Neural cell (in vitro differentiated cells): ENCODE results near the gene PRND. TPM values are rescaled to one million over a fixed set of nuclear protein-coding genes. Genes with fewer than 3 reads are reported as not detected.
"Not testable (repeated sequence)": the region's sequence is repeated elsewhere in the genome, so short reads cannot be mapped to it uniquely, and the experiment has no call there.

Experiments
- H2AFZ ChIP-seq: fragments of 200-600, 300-800 bp; sonication (generic), shearing (Covaris generic); 2 replicates; pipeline ENCODE4 v1.6.0; 2014; ENCODE audit warnings: low read depth, mild to moderate bottlenecking, antibody characterized with exemption, low read length, moderate library complexity
- H3F3A ChIP-seq: fragments of 200-600 bp; shearing (Covaris generic); 2 replicates; pipeline ENCODE4 v1.6.1; 2016; ENCODE audit warnings: mild to moderate bottlenecking, moderate library complexity, mixed read lengths, antibody characterized with exemption, low read length; ENCODE audit not compliant: insufficient read depth, poor library complexity, severe bottlenecking
- H3K27ac ChIP-seq: fragments of 200-600, 300-800 bp; sonication (generic), shearing (Covaris generic); 2 replicates; pipeline ENCODE4 v1.5.1; 2014; ENCODE audit warnings: mild to moderate bottlenecking, low read length, moderate library complexity
- H3K27me3 ChIP-seq: fragments of 300-800, 200-600 bp; sonication (generic), shearing (Covaris generic); 2 replicates; pipeline ENCODE4 v1.6.0; 2014; ENCODE audit warnings: mild to moderate bottlenecking, low read depth, low read length, moderate library complexity; ENCODE audit not compliant: insufficient read depth
- H3K36me3 ChIP-seq: fragments of 300-800, 200-600 bp; sonication (generic), shearing (Covaris generic); 2 replicates; pipeline ENCODE4 v1.5.1; 2014; ENCODE audit warnings: mild to moderate bottlenecking, antibody characterized with exemption, low read length, moderate library complexity; ENCODE audit not compliant: insufficient read depth
- H3K4me2 ChIP-seq: fragments of 300-800, 200-600 bp; sonication (generic), shearing (Covaris generic); 2 replicates; pipeline ENCODE4 v1.6.0; 2014; ENCODE audit warnings: mild to moderate bottlenecking, low read length
- H3K4me3 ChIP-seq: fragments of 300-800, 200-600 bp; sonication (generic), shearing (Covaris generic); 2 replicates; pipeline ENCODE4 v1.5.1; 2014; ENCODE audit warnings: mild to moderate bottlenecking, low read length, moderate library complexity
- H3K79me2 ChIP-seq: fragments of 200-600 bp; shearing (Covaris generic); replicated peaks from 2 replicates; pipeline ENCODE4 v1.6.0; 2014; ENCODE audit warnings: mild to moderate bottlenecking, low read length, moderate library complexity; ENCODE audit not compliant: insufficient read depth
- H3K9ac ChIP-seq: fragments of 300-800, 200-600 bp; sonication (generic), shearing (Covaris generic); 2 replicates; pipeline ENCODE4 v1.6.1; 2016; ENCODE audit warnings: mild to moderate bottlenecking, low read length, mixed read lengths
- H3K9me2 ChIP-seq: fragments of 200-600 bp; shearing (Covaris generic); 2 replicates; pipeline ENCODE4 v1.6.1; 2016; ENCODE audit warnings: mild to moderate bottlenecking, low read length, mixed read lengths; ENCODE audit not compliant: insufficient read depth
- H3K9me3 ChIP-seq: fragments of 200-600, 300-800 bp; sonication (generic), shearing (Covaris generic); 2 replicates; pipeline ENCODE4 v1.6.1; 2016; ENCODE audit warnings: mild to moderate bottlenecking, mixed run types, low read length, moderate library complexity, mixed read lengths
- H4K20me1 ChIP-seq: fragments of 200-600 bp; shearing (Covaris generic); 2 replicates; pipeline ENCODE4 v1.6.1; 2016; ENCODE audit warnings: mild to moderate bottlenecking, mixed run types; ENCODE audit not compliant: insufficient read depth
- CTCF ChIP-seq: fragments of 450-650 bp; IDR thresholded peaks from 2 replicates; pipeline ENCODE4 v1.5.1; 2014; ENCODE audit warnings: antibody characterized with exemption, mild to moderate bottlenecking, moderate library complexity; ENCODE audit not compliant: poor library complexity, severe bottlenecking
- EP300 ChIP-seq: fragments of 450-650 bp; conservative IDR thresholded peaks from 2 replicates; pipeline ENCODE4 v1.6.1; 2014; ENCODE audit warnings: antibody characterized with exemption, mild to moderate bottlenecking, moderate library complexity; ENCODE audit not compliant: poor library complexity, severe bottlenecking
- EZH2 ChIP-seq: fragments of 200-600, 300-800 bp; shearing (Covaris generic), sonication (generic); IDR thresholded peaks from 2 replicates; pipeline ENCODE4 v1.6.1; 2014; ENCODE audit warnings: antibody characterized with exemption, low read length, borderline replicate concordance, mild to moderate bottlenecking; ENCODE audit not compliant: insufficient read depth, poor library complexity, severe bottlenecking
- MXI1 ChIP-seq: fragments of 450-650 bp; conservative IDR thresholded peaks from 2 replicates; pipeline ENCODE4 v1.6.1; 2014; ENCODE audit warnings: antibody characterized with exemption, mild to moderate bottlenecking; ENCODE audit not compliant: poor library complexity, severe bottlenecking
- POLR2AphosphoS5 ChIP-seq: IDR thresholded peaks from 2 replicates; pipeline ENCODE4 v1.6.1; 2012
- RAD21 ChIP-seq: fragments of 450-650 bp; conservative IDR thresholded peaks from 2 replicates; pipeline ENCODE4 v1.6.1; 2014; ENCODE audit warnings: antibody characterized with exemption, mild to moderate bottlenecking, moderate library complexity
- SMC3 ChIP-seq: fragments of 450-650 bp; conservative IDR thresholded peaks from 2 replicates; pipeline ENCODE4 v1.6.1; 2014; ENCODE audit warnings: antibody characterized with exemption, mild to moderate bottlenecking, moderate library complexity; ENCODE audit not compliant: poor library complexity
- TAF1 ChIP-seq: IDR thresholded peaks from 2 replicates; pipeline ENCODE4 v1.6.1; 2012; ENCODE audit warnings: low read depth
- polyA plus RNA-seq: library from polyadenylated mRNA; depleted of rRNA; stranded (reverse); fragments of >200 nt; gene quantifications from 2 replicates; pipeline ENCODE4 v1.2.3, GENCODE V29; 2014
- TF ChIP-seq, protein P1 (sequence below): IDR thresholded peaks from 2 replicates; pipeline ENCODE4 v1.6.1; 2012; ENCODE audit warnings: borderline replicate concordance

PRND gene
- polyA plus RNA-seq, 1 donor from 2014 or later: not detected

- H3F3A ChIP-seq: no peaks in the 10 kb centered on the region
- no peaks in the 10 kb centered on the region for H3K36me3 ChIP-seq
- no peak overlapping the region for H3K27ac ChIP-seq
- H3K79me2 ChIP-seq: no peaks in the 10 kb centered on the region
- no peak overlapping the region for H2AFZ ChIP-seq
- H3K27me3 ChIP-seq: no peaks in the 10 kb centered on the region
- H3K4me3 ChIP-seq: no peak overlapping the region
- TF ChIP-seq SMC3 (no peak), CTCF (no peak), TAF1 (no peak), POLR2AphosphoS5 (no peak), EP300 (no peak), RAD21 (no peak), MXI1 (no peak), EZH2 (no peak)
- TF ChIP-seq, protein P1, sequence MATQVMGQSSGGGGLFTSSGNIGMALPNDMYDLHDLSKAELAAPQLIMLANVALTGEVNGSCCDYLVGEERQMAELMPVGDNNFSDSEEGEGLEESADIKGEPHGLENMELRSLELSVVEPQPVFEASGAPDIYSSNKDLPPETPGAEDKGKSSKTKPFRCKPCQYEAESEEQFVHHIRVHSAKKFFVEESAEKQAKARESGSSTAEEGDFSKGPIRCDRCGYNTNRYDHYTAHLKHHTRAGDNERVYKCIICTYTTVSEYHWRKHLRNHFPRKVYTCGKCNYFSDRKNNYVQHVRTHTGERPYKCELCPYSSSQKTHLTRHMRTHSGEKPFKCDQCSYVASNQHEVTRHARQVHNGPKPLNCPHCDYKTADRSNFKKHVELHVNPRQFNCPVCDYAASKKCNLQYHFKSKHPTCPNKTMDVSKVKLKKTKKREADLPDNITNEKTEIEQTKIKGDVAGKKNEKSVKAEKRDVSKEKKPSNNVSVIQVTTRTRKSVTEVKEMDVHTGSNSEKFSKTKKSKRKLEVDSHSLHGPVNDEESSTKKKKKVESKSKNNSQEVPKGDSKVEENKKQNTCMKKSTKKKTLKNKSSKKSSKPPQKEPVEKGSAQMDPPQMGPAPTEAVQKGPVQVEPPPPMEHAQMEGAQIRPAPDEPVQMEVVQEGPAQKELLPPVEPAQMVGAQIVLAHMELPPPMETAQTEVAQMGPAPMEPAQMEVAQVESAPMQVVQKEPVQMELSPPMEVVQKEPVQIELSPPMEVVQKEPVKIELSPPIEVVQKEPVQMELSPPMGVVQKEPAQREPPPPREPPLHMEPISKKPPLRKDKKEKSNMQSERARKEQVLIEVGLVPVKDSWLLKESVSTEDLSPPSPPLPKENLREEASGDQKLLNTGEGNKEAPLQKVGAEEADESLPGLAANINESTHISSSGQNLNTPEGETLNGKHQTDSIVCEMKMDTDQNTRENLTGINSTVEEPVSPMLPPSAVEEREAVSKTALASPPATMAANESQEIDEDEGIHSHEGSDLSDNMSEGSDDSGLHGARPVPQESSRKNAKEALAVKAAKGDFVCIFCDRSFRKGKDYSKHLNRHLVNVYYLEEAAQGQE: no peak
- no peak overlapping the region for H3K9ac ChIP-seq
- no peak overlapping the region for H3K4me2 ChIP-seq
- H3K9me3 ChIP-seq: no peaks in the 10 kb centered on the region
- no peaks in the 10 kb centered on the region for H4K20me1 ChIP-seq
- H3K9me2 ChIP-seq: no peaks in the 10 kb centered on the region
Measured at GRCh38 chr20:4771004-4771403, 49.3 kb downstream of the PRND start.

- no peak for TF ChIP-seq EP300
- no peak for TF ChIP-seq RAD21
- no peak for TF ChIP-seq POLR2AphosphoS5
- TF ChIP-seq MXI1: no peak
- no peak for TF ChIP-seq EZH2
- TF ChIP-seq SMC3: no peak
- no peak for TF ChIP-seq CTCF
- TF ChIP-seq, protein P1: no peak
- no peak for TF ChIP-seq TAF1
- no peak overlapping the region for H3K9ac ChIP-seq
- H3K27me3 ChIP-seq: no peaks in the 10 kb centered on the region
- no peaks in the 10 kb centered on the region for H3K9me3 ChIP-seq
- no peaks in the 10 kb centered on the region for H3K79me2 ChIP-seq
- H3K27ac ChIP-seq: no peak overlapping the region
- H3K4me2 ChIP-seq: no peak overlapping the region
- no peaks in the 10 kb centered on the region for H3K36me3 ChIP-seq
- H3F3A ChIP-seq: no peaks in the 10 kb centered on the region
- H3K4me3 ChIP-seq: no peak overlapping the region
- H2AFZ ChIP-seq: no peak overlapping the region
- H4K20me1 ChIP-seq: no peaks in the 10 kb centered on the region
- H3K9me2 ChIP-seq: no peaks in the 10 kb centered on the region
Measured at GRCh38 chr20:4772132-4772531, 50.4 kb downstream of the PRND start.

- H3K4me3 ChIP-seq, H3K9me3 ChIP-seq, H2AFZ ChIP-seq, H3K27ac ChIP-seq, H3K36me3 ChIP-seq, H3K27me3 ChIP-seq, H3F3A ChIP-seq, H3K9ac ChIP-seq, H3K4me2 ChIP-seq, H3K79me2 ChIP-seq, H3K9me2 ChIP-seq, H4K20me1 ChIP-seq: not testable (repeated sequence)
Measured at GRCh38 chr20:4773014-4773413, 51.3 kb downstream of the PRND start.
